A673 (cell line): Measurements from ENCODE around the gene MOCS3. TPM values are rescaled to one million over a fixed set of nuclear protein-coding genes. Genes with fewer than 3 reads are reported as not detected.

Experiments
- BruUV-seq: library from RNA; stranded (reverse); fragments of 400-500 nt; replicated peaks from 2 replicates; lab custom pipeline; 2021; lab: Mats Ljungman, UMichigan
- CTCF ChIA-PET: fragments of 300-600 bp; sonication (Branson Sonifier 250); formaldehyde crosslinking; loops from one replicate; lab custom pipeline; 2022; ENCODE audit warnings: antibody characterized with exemption; lab: Charles Lee
- POLR2A ChIA-PET: fragments of 300-600 bp; sonication (Branson Sonifier 250); formaldehyde crosslinking; loops from one replicate; lab custom pipeline; 2022; ENCODE audit warnings: antibody characterized with exemption; ENCODE audit not compliant: low non-redundant PET; lab: Charles Lee
- DNase-seq: peaks from one replicate; pipeline ENCODE4 v3.0.0-alpha.2; 2015; ENCODE audit warnings: low spot score
- H3K27ac ChIP-seq: fragments of 200-600 bp; sonication (generic); 2 replicates; pipeline ENCODE4 v1.5.1; 2016; ENCODE audit warnings: mixed run types, low read depth, mild to moderate bottlenecking, mixed read lengths, antibody characterized with exemption, low read length; ENCODE audit not compliant: poor library complexity, severe bottlenecking
- H3K27me3 ChIP-seq: fragments of 200-600 bp; sonication (generic); replicated peaks from 2 replicates; pipeline ENCODE4 v1.6.1; 2017; ENCODE audit warnings: mixed run types, low read depth, mild to moderate bottlenecking, mixed read lengths, antibody characterized with exemption, low read length; ENCODE audit not compliant: insufficient read depth, poor library complexity
- H3K36me3 ChIP-seq: fragments of 200-600 bp; sonication (generic); 2 replicates; pipeline ENCODE4 v1.6.1; 2016; ENCODE audit warnings: mixed run types, mild to moderate bottlenecking, mixed read lengths, antibody characterized with exemption, low read length; ENCODE audit not compliant: insufficient read depth, poor library complexity, severe bottlenecking
- H3K4me1 ChIP-seq: fragments of 200-600 bp; sonication (generic); 2 replicates; pipeline ENCODE4 v1.6.1; 2017; ENCODE audit warnings: mixed run types, mild to moderate bottlenecking, mixed read lengths, antibody characterized with exemption, low read length; ENCODE audit not compliant: insufficient read depth, poor library complexity, severe bottlenecking
- H3K4me3 ChIP-seq: fragments of 200-600 bp; sonication (generic); 2 replicates; pipeline ENCODE4 v1.5.1; 2016; ENCODE audit warnings: low read depth, mixed run types, mild to moderate bottlenecking, mixed read lengths, low read length; ENCODE audit not compliant: poor library complexity, severe bottlenecking
- H3K9me3 ChIP-seq: fragments of 200-600 bp; sonication (generic); 2 replicates; pipeline ENCODE4 v1.6.1; 2016; ENCODE audit warnings: mixed run types, low read depth, mild to moderate bottlenecking, mixed read lengths, antibody characterized with exemption, low read length; ENCODE audit not compliant: poor library complexity, severe bottlenecking
- EZH2 ChIP-seq: fragments of 200-600 bp; sonication (generic); IDR thresholded peaks from 2 replicates; pipeline ENCODE4 v1.6.1; 2017; ENCODE audit warnings: borderline replicate concordance, low read depth, mild to moderate bottlenecking, mixed read lengths, antibody characterized with exemption, low read length; ENCODE audit not compliant: poor library complexity, severe bottlenecking
- intact Hi-C: fragments of 100-400 bp; cut with micrococcal nuclease; formaldehyde crosslinking; loops from one replicate; pipeline ENCODE4 v1.10.0; 2022; ENCODE audit not compliant: unreplicated experiment
- total RNA-seq: library from RNA; stranded (reverse); gene quantifications from 2 replicates; pipeline ENCODE4 v1.2.3, GENCODE V29; 2021
- TF ChIP-seq, protein P1 (sequence below): fragments of 300-800, 200-600 bp; sonication (generic); conservative IDR thresholded peaks from 2 replicates; pipeline ENCODE4 v1.5.1; 2017; ENCODE audit warnings: low read depth, mild to moderate bottlenecking, antibody characterized with exemption, low read length, moderate library complexity, mixed read lengths

The MOCS3 gene
- total RNA-seq, 1 experiment from 2014 or later = 5.9 TPM

DNA sequence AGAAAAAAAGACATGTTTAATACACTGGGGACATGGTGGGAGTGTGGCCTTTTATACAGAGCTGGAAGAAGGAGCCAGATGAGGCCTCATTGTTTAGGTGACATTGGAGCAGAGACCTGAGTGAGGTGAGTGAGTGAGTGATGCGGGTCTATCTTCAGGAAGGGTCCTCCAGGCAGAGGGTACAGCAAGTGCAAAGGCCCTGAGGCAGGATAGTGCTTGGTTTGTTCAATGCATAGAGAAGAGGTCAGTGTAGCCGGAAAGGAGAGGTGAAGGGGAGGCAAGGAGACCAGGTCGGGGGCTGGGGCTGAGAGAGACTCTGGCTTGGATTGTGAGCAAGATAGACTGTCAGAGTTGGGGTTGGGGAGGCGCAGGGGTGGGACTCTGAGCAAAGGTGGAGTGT lies 40.7 kb downstream of the MOCS3 start:
- Histone ChIP-seq H3K9me3 (no peaks in the 10 kb centered on the region), H3K4me3 (no peak overlapping the region), H3K27me3 (no peaks in the 10 kb centered on the region), H3K4me1 (no peaks in the 10 kb centered on the region), H3K36me3 (no peaks in the 10 kb centered on the region), H3K27ac (no peak overlapping the region)
- intact Hi-C loops = no loop called here
- DNase-seq = no peak
- ChIA-PET POLR2A (no interaction called here), CTCF (no interaction called here)
- no TSS peak for BruUV-seq
- TF ChIP-seq EZH2 = no peak
- TF ChIP-seq, protein P1, sequence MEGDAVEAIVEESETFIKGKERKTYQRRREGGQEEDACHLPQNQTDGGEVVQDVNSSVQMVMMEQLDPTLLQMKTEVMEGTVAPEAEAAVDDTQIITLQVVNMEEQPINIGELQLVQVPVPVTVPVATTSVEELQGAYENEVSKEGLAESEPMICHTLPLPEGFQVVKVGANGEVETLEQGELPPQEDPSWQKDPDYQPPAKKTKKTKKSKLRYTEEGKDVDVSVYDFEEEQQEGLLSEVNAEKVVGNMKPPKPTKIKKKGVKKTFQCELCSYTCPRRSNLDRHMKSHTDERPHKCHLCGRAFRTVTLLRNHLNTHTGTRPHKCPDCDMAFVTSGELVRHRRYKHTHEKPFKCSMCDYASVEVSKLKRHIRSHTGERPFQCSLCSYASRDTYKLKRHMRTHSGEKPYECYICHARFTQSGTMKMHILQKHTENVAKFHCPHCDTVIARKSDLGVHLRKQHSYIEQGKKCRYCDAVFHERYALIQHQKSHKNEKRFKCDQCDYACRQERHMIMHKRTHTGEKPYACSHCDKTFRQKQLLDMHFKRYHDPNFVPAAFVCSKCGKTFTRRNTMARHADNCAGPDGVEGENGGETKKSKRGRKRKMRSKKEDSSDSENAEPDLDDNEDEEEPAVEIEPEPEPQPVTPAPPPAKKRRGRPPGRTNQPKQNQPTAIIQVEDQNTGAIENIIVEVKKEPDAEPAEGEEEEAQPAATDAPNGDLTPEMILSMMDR = no peak

DNA sequence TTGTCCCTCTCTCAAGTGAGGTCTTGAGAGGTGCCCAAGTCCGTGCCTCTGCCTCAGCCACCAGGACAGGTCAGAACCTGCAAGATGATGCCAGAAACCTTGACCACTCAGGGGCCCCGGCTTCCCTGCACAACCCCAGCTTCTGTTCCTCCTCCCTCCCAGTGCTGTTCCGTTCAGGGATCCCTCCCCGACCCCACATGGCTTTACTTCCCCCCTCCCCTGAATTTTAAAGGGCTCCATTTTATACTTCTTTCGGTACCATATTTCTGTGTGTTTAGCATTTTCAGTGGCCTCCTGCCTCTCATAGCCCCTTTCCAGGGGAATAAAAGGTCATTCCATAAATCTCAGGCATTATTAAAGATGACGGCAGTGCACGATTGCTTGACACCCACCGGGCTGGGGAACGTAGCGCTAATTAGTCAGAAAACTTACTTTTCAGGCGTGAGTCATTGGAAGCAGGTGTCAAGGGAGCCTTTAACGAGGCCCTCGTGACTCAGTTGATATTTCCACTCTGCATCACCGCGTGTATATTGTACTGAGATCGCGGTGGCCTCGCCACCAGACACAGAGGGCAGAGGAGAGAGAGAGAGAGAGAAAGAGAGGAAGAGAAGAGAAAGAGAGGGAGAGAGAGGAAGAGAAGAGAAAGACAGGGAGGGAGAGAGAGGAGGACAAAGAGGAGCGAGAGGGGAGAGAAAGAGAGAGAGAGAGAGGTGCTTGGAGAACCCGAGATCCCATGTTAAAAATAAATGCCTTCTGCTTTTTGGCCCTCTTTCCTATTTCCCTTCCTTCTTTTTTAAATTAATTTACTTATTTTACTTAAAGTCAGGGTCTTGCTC lies 43.0 kb downstream of the MOCS3 start:
- ChIA-PET POLR2A (no interaction called here), CTCF (interaction anchor here (0.6 kb wide), 1 partner anchor 25 kb away, joined by 4 read pairs; no protein-coding TSS in a partner anchor)
- Histone ChIP-seq H3K4me3 (no peak overlapping the region), H3K36me3 (peaks cover 7% of the 10 kb centered on the region), H3K9me3 (no peaks in the 10 kb centered on the region), H3K27me3 (no peaks in the 10 kb centered on the region), H3K27ac (no peak overlapping the region), H3K4me1 (no peaks in the 10 kb centered on the region)
- no peak for TF ChIP-seq EZH2
- TF ChIP-seq, protein P1 = no peak
- DNase-seq = no peak
- no TSS peak for BruUV-seq
- intact Hi-C loops = no loop called here

DNA sequence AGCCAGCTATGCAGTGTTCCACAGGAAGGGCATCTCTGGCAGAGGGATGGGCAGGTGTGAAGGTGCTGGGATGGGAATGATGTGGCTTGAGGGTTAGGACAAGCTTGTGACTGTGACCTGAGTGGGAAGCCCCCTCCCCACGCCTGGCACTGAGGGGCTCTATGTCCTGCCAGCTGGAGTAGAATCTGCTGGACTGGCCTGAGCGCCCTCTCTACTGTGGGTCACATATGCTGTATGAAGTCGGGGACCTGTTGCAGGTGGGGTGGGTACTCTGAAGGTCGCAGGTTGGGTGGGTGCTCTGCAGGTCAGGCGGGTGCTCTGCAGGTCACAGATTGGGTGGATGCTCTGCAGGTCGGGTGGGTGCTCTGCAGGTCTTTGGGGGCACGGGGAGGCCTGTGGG lies 44.0 kb downstream of the MOCS3 start:
- intact Hi-C loops = no loop called here
- Histone ChIP-seq H3K9me3 (no peaks in the 10 kb centered on the region), H3K27ac (no peak overlapping the region), H3K27me3 (no peaks in the 10 kb centered on the region), H3K36me3 (peaks cover 7% of the 10 kb centered on the region), H3K4me3 (no peak overlapping the region), H3K4me1 (no peaks in the 10 kb centered on the region)
- POLR2A ChIA-PET = no interaction called here
- no TSS peak for BruUV-seq
- CTCF ChIA-PET = no interaction called here
- DNase-seq = no peak
- TF ChIP-seq EZH2 = no peak
- TF ChIP-seq, protein P1 = no peak
